ENCODE measurements around the gene ATXN3.
"Not testable (repeated sequence)": the region's sequence is repeated elsewhere in the genome, so short reads cannot be mapped to it uniquely, and the experiment has no call there.

ATXN3 gene

GRCh38 chr14:92108345-92109254 is 2.2 kb upstream of the ATXN3 start:
- no peak for DNase-seq
- TF ChIP-seq POLR2A (IDR thresholded peaks at IDR 0.05; ENCODE audit: low read length) (no peak), GATA1 (IDR thresholded peaks at IDR 0.05; ENCODE audit: low read depth, low read length) (no peak)

GRCh38 chr14:92105893-92106142 is 564 bp downstream of the ATXN3 start:
- peak in 1 of 2 experiments; percentile 72 for DNase-seq
- TF ChIP-seq GATA1 (IDR thresholded peaks at IDR 0.05; ENCODE audit: low read depth, low read length) (no peak), POLR2A (IDR thresholded peaks at IDR 0.05; ENCODE audit: low read length) (no peak)

DNA sequence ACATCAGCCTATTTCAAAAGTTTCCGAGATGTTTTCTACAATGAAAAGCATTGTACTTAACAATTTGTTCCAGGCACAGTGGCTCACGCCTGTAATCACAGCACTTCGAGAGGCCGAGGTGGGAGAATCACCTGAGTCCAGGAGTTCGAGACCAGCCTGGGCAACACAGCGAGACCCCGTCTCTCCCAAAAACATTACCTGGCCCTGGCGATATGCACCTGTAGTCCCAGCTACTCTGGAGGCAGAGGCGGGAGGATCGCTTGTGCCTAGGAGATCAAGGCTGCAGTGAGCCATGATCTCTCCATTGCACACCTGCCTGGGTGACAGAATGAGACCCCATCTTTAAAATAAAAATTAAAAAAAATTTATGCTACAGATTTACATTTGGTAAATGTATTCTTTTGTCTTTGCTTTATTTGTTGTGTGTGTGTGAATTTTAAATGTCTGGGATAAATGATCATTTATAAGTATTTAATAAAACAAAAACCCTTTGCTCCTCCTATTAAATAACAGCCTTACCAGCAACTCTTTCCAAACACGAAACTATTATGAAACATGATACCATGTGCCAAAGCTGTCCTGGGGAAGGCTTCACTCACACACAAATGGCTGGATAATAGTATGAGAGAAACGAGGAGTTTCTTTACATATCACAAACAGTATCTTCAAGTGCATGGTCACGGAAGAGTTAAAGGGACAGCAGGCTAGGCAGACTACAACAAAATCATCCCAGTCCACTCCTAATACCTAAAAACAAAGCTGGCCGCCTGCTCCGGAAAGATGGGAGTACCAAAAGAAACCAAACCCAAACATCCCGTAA is 1.1 kb downstream of the ATXN3 start:
- no peak for DNase-seq
- no peak for TF ChIP-seq GATA1 (IDR thresholded peaks at IDR 0.05; ENCODE audit: low read depth, low read length)
- no peak for TF ChIP-seq POLR2A (IDR thresholded peaks at IDR 0.05; ENCODE audit: low read length)

GRCh38 chr14:92103363-92103989 is 2.9 kb downstream of the ATXN3 start:
- no peak for DNase-seq
- no peak for TF ChIP-seq POLR2A (IDR thresholded peaks at IDR 0.05; ENCODE audit: low read length)
- no peak for TF ChIP-seq GATA1 (IDR thresholded peaks at IDR 0.05; ENCODE audit: low read depth, low read length)

DNA sequence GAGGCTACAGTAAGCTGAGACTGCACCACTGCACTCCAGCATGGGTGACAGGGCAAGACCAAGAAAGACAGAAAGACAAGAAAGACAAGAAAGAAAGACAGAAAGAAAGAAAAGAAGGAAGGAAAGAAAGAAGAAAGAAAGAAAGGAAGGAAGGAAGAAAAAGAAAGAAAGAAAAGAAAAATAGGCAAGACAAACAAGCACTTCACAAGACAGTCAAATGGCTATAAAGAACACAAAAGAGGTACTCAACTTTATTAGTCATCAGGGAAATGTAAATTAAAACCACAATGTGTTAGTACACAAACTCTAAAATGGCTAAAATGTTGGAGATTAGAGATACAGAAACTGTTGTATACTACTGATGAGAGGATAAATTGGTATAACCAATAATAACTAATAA is 6.6 kb downstream of the ATXN3 start:
- TF ChIP-seq GATA1 (IDR thresholded peaks at IDR 0.05; ENCODE audit: low read depth, low read length) (no peak), POLR2A (IDR thresholded peaks at IDR 0.05; ENCODE audit: low read length) (no peak)
- no peak for DNase-seq

DNA sequence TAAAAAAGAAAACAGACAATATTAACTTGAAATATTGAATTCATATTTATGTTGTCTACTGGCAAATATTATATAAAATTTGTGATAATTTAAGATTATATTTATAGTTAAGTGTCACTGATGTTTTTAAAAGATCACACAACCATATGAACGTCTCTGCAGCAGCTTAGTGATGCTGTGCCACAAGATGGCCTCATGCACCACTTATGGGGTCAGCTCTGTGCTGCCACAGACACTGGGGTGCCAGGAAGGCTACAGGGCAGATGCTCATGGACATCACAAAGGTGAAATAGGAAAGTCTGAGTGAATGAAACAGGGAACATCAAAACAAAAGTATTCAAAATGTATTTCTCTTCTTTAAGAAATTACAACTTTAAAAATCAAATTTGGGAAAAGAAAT is 13.1 kb downstream of the ATXN3 start:
- TF ChIP-seq GATA1 (IDR thresholded peaks at IDR 0.05; ENCODE audit: low read depth, low read length) (no peak), POLR2A (IDR thresholded peaks at IDR 0.05; ENCODE audit: low read length) (no peak)
- DNase-seq: peak in 1 of 2 experiments; percentile 19

GRCh38 chr14:92088494-92088893 is 17.9 kb downstream of the ATXN3 start:
- no peak for DNase-seq
- TF ChIP-seq GATA1 (IDR thresholded peaks at IDR 0.05; ENCODE audit: low read depth, low read length) (no peak), POLR2A (IDR thresholded peaks at IDR 0.05; ENCODE audit: low read length) (no peak)

DNA sequence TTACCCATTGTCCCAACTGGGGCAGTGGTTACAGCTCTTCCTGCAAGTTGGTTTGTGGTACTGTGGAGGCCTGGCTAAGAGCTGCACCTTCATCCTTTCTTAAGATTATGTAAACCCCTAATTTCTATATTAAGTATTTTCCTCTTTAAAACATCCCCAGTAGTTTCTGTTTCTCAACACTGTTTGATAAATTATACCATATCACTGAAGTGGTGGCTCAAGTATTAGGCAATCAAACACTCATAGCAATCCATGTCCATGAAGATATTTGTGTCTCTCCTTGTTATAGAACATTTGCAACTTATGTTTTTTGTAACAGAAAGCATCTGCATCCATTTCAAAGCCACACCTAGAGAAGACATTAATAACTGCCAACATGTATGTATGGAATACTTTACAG is 31.8 kb downstream of the ATXN3 start:
- no peak for DNase-seq
- TF ChIP-seq GATA1 (IDR thresholded peaks at IDR 0.05; ENCODE audit: low read depth, low read length): no peak

- no peak for DNase-seq
- TF ChIP-seq GATA1 (IDR thresholded peaks at IDR 0.05; ENCODE audit: low read depth, low read length) (no peak), POLR2A (IDR thresholded peaks at IDR 0.05; ENCODE audit: low read length) (no peak)
Measured at GRCh38 chr14:92058006-92058917, 48.1 kb downstream of the ATXN3 start.

- DNase-seq: no peak
- TF ChIP-seq POLR2A (IDR thresholded peaks at IDR 0.05; ENCODE audit: low read length): no peak
- TF ChIP-seq GATA1 (IDR thresholded peaks at IDR 0.05; ENCODE audit: low read depth, low read length): no peak
Measured at GRCh38 chr14:92049781-92050180, 56.6 kb downstream of the ATXN3 start.

DNA sequence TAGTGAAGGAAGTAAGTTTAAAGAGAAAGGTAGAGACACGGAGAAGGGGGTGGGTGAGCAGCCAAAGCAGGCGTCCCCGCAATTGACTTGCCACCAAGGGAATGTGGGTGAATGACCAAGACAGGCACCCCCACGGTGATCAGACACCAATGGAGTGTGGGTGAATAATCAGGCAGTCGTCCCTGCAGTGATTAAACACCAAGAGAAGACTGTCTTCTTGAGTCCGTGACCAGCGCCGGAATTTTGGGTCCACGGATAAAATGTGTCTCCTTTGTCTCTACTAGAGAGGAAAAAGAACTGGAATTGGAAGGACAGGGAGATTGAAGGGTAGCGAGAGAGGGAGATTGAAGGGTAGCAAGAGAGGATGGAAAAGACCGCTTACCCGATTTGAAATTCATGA is 57.2 kb downstream of the ATXN3 start:
- DNase-seq: not testable (repeated sequence)

GRCh38 chr14:92045904-92046303 is 60.5 kb downstream of the ATXN3 start:
- DNase-seq: peak in 1 of 2 experiments; percentile 11

DNA sequence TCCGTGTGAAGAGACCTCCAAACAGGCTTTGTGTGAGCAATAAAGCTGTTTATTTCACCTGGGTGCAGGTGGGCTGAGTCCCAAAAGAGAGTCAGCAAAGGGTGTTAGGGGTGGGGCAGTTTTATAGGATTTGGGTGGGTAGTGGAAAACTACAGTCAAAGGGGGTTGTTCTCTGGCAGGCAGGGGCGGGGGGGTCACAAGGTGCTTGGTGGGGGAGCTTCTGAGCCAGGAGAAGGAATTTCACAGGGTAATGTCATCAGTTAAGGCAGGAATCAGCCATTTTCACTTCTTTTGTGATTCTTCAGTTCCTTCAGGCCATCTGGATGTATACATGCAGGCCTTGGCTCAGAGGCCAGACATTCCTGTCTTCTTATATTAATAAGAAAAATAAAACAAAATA is 64.6 kb downstream of the ATXN3 start:
- not testable (repeated sequence) for DNase-seq

GRCh38 chr14:92041203-92041602 is 65.2 kb downstream of the ATXN3 start:
- TF ChIP-seq GATA1 (IDR thresholded peaks at IDR 0.05; ENCODE audit: low read depth, low read length): no peak
- no peak for TF ChIP-seq POLR2A (IDR thresholded peaks at IDR 0.05; ENCODE audit: low read length)
- DNase-seq: no peak

Data from erythroblast (primary cell).